Middle frontal gyrus (tissue), 1 donor: ENCODE data around the gene DEFB121.
"Not testable (repeated sequence)": the region's sequence is repeated elsewhere in the genome, so short reads cannot be mapped to it uniquely, and the experiment has no call there.

Experiments used
- DNase-seq: peaks from one replicate; pipeline ENCODE4 v3.0.0-alpha.2; 2015; ENCODE audit warnings: low spot score; ENCODE audit errors: extremely low spot score

The DEFB121 gene

GRCh38 chr20:31406115-31406514, at the start of gene DEFB121:
Gene DEFB121 (minus strand): TSS chr20:31406215. CDS start chr20:31406152, 63 bp downstream.
- no peak for DNase-seq

GRCh38 chr20:31454361-31454760, 48.3 kb upstream of the DEFB121 start:
- DNase-seq = no peak

DNA sequence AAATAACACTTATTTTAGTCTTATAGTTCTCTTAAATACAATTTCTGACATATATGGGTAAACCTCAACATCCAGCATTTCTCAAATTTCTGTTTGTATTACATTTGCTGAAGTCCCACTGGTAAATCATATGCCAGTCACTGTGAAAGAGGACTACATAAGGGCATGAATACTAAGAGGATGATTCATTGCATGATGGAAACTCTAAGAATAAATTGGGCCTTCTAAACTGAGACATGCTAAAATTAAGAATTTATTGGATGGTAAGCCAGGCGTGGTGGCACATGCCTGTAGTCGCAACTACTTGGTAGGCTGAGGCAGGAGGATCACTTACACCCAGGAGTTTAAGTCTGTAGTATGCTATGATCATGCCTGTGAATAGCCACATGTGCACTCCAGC, 46.6 kb upstream of the DEFB121 start:
- DNase-seq = no peak

- DNase-seq = no peak
Measured at GRCh38 chr20:31449511-31450414, 43.7 kb upstream of the DEFB121 start.

- no peak for DNase-seq
Measured at GRCh38 chr20:31446084-31446819, 40.2 kb upstream of the DEFB121 start.

DNA sequence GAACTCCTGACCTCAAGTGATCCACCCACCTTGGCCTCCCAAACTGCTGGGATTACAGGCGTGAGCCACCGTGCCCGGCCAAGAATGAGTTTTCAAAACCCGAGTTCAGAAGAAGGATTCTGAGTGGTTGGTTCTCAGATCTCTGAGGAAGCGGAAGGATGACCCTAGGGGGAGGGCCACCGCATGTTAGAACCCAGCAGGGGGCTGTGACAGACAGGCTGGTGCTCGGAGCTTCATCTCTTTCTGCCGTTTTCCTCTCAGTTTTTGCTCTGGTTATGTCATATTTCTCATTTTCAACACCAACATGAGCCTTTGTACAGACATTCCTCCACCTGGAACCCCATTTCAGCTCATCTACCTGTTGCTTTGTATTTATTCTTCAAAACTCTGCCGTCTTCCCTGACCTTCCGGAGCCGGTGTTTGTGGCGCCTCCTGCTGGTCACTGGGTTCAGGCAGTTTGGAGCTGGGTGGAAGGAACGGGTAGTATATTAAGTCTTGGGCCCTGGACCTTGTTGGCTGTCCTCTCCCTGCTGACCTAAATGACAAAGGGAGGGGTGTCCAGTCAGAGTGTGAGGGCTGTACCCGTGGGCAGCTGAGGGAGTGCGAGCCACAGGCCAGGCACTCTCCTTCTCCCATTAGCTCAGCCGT, 34.1 kb upstream of the DEFB121 start, which contains the start of gene DEFB123:
DEFB123 (plus strand) TSS at position 621 of the 648 bp plus-strand sequence. CDS start 67 bp downstream, outside the sequence.
- no peak for DNase-seq

DNA sequence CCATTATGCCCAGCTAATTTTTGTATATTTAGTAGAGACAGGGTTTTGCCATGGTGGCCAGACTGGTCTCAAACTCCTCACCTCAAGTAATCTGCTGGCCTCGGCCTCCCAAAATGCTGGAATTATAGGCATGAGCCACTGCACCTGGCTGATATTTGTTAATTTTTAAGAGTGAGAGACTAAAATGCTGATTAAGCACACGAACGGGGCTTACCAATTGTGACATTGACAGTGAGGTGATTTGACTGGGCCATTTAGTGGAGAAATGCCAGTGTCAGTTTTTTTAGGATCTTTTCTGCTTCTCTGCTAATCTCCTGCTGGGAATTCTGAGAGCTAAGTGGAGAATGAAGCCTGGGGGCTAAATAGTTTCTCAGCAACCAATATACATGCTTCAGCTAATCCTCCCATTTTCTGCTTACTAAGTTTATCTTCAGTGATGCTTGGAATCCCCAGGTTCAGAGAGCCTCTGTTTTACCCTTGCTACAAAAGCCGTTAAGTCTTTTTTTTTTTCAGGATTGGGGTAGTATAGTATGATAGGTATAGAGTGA, 24.6 kb upstream of the DEFB121 start:
- no peak for DNase-seq

GRCh38 chr20:31427576-31427975, 21.6 kb upstream of the DEFB121 start:
- not testable (repeated sequence) for DNase-seq

DNA sequence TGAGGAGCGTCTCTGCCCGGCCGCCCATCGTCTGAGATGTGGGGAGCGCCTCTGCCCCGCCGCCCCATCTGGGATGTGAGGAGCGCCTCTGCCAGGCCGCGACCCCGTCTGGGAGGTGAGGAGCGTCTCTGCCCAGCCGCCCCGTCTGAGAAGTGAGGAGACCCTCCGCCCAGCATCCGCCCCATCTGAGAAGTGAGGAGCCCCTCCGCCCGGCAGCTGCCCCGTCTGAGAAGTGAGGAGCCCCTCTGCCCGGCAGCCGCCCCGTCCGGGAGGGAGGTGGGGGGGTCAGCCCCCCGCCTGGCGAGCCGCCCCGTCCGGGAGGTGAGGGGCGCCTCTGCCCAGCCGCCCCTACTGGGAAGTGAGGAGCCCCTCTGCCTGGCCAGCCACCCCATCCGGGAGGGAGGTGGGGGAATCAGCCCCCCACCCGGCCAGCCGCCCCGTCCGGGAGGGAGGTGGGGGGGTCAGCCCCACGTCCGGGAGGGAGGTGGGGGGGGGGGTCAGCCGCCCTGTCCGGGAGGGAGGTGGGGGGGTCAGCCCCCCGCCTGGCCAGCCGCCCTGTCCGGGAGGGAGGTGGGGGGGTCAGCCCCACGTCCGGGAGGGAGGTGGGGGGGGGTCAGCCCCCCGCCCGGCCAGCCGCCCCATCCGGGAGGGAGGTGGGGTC, 21.0 kb upstream of the DEFB121 start:
- not testable (repeated sequence) for DNase-seq

GRCh38 chr20:31425797-31426196, 19.8 kb upstream of the DEFB121 start:
- no peak for DNase-seq

DNA sequence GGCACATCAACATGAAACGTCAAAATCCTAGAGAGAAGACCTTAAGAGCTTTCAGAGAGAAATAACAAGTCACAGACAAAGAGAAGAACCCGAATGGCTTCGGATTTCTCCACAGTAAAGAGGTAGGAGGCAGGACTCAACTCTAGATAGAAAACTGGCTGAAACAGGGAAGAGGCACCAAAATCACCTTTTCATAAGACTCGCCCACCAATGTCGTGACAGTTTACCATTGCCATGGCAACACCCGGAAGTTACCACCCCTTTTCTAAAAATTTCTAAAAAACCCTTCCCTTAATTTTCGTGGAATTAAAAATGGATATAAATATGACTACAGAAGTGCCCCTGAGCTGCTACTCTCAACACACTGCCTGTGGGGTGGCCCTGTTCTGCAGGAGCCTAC, 12.3 kb upstream of the DEFB121 start:
- DNase-seq = no peak

DNA sequence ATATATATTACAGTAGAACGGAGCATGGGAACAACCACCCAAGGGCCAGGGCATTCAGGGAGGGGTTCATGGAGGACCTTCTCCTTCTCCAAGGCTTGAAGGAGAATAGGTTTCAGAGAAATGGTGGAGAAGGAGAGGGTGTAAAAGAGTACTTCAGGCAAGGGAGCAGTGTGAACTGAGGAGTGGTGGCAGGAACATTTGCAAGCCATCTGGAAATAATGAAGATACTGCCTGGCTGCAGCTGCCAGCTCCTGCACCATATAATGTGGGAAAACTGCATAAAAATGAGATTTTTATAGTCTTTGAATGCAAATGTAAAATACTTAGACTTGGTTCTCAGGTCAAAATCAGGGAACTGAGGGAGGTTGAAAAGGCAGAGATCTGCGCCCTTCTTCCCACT, 9.6 kb upstream of the DEFB121 start:
- no peak for DNase-seq

DNA sequence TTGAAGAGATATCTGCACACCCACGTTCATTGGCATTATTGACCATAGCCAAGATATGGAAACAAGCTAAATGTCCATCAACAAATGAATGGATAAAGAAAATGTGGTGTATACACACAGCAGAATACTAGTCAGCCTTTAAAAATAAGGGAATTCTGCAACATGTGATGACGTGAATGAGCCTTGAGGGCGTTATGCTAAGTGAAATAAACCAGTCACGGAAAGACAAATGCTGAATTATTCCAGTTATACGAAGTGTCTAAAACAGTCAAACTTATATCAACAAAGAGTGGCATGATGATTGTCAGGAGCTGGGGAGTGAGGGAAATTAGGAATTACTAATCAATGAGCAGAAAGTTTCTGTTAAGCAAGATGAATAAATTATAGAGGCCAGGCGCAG, 8.4 kb upstream of the DEFB121 start:
- no peak for DNase-seq

DNA sequence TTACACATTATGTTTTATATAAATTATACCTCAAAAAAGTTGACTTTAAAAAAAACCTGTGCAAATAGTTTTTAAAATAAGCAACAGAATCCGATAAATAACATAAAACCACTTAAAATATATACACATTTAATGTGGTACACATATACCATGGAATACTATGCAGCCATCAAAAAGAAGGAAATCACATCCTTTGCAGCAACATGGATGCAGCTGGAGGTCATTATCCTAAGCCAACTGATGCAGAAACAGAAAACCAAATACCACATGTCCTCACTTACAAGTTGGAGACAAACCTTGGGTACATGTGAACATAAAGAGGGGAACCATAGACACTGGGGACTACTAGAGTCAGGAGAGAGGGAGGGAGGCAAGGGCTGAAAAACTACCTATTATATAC, 4.0 kb upstream of the DEFB121 start:
- DNase-seq = no peak

GRCh38 chr20:31403886-31404285, 2.1 kb downstream of the DEFB121 start:
- no peak for DNase-seq

GRCh38 chr20:31394900-31395299, 11.1 kb downstream of the DEFB121 start:
- no peak for DNase-seq

- DNase-seq = no peak
Measured at GRCh38 chr20:31392836-31393235, 13.2 kb downstream of the DEFB121 start.

DNA sequence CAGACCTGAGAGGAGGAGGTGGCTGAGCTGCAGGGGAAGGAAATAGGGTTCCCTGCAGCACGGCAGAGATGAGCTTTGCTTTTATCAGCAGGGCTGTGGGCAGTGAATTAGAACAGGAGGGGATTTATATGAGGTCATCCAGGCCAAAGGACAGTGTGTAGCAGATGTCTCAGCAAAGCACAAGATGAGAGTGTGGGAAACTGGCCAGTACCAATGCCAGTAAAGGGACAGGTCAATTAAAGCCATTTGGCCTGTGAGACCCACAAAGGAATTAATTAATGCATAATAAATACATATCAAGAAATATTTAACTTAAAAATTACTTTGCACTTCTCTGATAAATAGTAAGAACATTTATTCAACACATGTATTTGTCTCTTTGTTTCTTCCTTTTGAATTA, 15.5 kb downstream of the DEFB121 start, which contains the start of gene DEFB119:
DEFB119 (minus strand) TSS at position 101 of the 400 bp plus-strand sequence. CDS start 107 bp downstream, outside the sequence.
- no peak for DNase-seq

- no peak for DNase-seq
Measured at GRCh38 chr20:31374346-31374745, 31.7 kb downstream of the DEFB121 start.

DNA sequence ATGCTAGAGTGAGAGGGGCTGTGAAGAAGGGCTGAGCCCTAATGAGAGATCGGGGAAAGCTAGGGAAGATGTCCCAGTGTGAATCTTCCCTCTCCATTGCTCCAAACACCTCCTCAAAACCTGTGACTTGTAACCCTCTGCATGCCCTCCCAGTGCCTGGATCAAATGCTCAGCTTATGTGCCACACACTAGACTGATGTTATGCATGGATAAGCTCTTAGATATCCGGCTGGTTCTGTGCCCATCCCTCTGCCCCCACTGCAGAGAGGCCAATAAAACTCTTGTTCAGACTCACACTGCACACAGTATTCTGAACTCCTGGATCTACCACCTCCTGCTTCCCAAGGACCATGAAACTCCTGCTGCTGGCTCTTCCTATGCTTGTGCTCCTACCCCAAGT, 37.7 kb downstream of the DEFB121 start, which contains the start of gene DEFB118:
DEFB118 (plus strand) TSS at position 301 of the 400 bp plus-strand sequence; CDS start at position 351, 50 bp downstream.
- no peak for DNase-seq

DNA sequence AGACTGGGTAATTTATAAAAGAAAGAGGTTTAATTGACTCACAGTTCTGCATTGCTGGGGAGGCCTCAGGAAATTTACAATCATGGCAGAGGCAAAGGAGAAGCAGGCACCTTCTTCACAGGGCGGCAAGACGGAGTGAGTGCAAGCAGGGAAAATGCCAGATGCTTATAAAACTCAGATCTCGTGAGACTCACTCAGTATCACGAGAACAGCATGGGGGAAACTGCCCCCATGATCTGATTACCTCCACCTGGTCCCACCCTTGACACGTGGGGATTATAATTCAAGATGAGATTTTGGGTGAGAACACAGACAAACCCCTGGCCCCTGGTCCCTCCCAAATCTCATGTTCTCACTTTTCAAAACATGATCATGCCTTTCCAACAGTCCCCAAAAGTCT, 41.7 kb downstream of the DEFB121 start:
- not testable (repeated sequence) for DNase-seq
